Measurements from ENCODE around the gene PAIP2B. TPM values are rescaled to one million over a fixed set of nuclear protein-coding genes. Genes with fewer than 3 reads are reported as not detected.

PAIP2B gene
- polyA plus RNA-seq, 1 donor from 2014 or later = 14.4 TPM

DNA sequence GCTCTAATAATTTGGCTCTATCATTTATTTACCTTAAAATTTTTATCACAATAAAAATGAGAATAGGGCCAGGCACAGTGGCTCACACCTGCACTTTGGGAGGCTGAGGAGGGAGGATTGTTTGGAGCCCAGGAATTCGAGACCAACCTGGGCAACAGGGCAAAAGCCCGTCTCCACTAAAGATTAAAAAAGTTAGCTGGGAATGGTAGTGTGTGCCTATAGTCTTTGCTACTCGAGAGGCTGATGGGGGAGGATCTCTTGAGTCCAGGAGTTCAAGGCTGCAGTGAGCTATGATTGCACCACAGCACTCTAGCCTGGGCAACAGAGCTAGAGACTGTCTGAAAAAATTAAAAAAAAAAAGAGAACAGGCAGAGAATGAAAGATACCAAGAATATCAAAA, 90.7 kb downstream of the PAIP2B start (continued):
- no peak for TF ChIP-seq EP300 (conservative IDR thresholded peaks at IDR 0.05; ENCODE audit: poor library complexity, severe bottlenecking)
- TF ChIP-seq SMC3 (conservative IDR thresholded peaks at IDR 0.05; ENCODE audit: poor library complexity) = no peak

- Histone ChIP-seq H2AFZ (ENCODE audit: low read depth, low read length) (no peak overlapping the region), H3K36me3 (ENCODE audit: insufficient read depth, low read length) (peaks cover 9% of the 10 kb centered on the region), H3F3A (ENCODE audit: insufficient read depth, low read length, poor library complexity, severe bottlenecking) (no peaks in the 10 kb centered on the region), H3K4me2 (ENCODE audit: low read length) (no peak overlapping the region), H3K9ac (ENCODE audit: low read length) (no peak overlapping the region), H3K27ac (ENCODE audit: low read length) (no peak overlapping the region), H3K79me2 (replicated peaks; ENCODE audit: insufficient read depth, low read length) (peaks cover 27% of the 10 kb centered on the region), H3K9me3 (ENCODE audit: low read length) (no peaks in the 10 kb centered on the region), H3K4me3 (ENCODE audit: low read length) (no peak overlapping the region), H3K9me2 (ENCODE audit: insufficient read depth, low read length) (no peaks in the 10 kb centered on the region), H4K20me1 (ENCODE audit: insufficient read depth) (no peaks in the 10 kb centered on the region), H3K27me3 (ENCODE audit: insufficient read depth, low read depth, low read length) (no peaks in the 10 kb centered on the region)
- TF ChIP-seq REST (IDR thresholded peaks at IDR 0.05; ENCODE audit: borderline replicate concordance) (no peak), MXI1 (conservative IDR thresholded peaks at IDR 0.05; ENCODE audit: poor library complexity, severe bottlenecking) (no peak), CTCF (IDR thresholded peaks at IDR 0.05; ENCODE audit: poor library complexity, severe bottlenecking) (no peak), EZH2 (IDR thresholded peaks at IDR 0.05; ENCODE audit: borderline replicate concordance, insufficient read depth, low read length, poor library complexity, severe bottlenecking) (no peak), TAF1 (IDR thresholded peaks at IDR 0.05; ENCODE audit: low read depth) (no peak), SMC3 (conservative IDR thresholded peaks at IDR 0.05; ENCODE audit: poor library complexity) (no peak), RAD21 (conservative IDR thresholded peaks at IDR 0.05) (no peak), POLR2AphosphoS5 (IDR thresholded peaks at IDR 0.05) (no peak), EP300 (conservative IDR thresholded peaks at IDR 0.05; ENCODE audit: poor library complexity, severe bottlenecking) (no peak)
Observed at GRCh38 chr2:71133603-71134002, 93.3 kb downstream of the PAIP2B start.

Small RNA genes lying within 50 kb of the gene (small RNA-seq; reads per million reads assigned to genes)
- gene AC007881.1 = 0 reads per million in 3 experiments

Other genes starting within 250 kb of the PAIP2B start
- not detected in 2 replicates for gene ANKRD53, start 248.5 kb downstream of the PAIP2B start, polyA plus RNA-seq
- gene TEX261, start 232.2 kb downstream of the PAIP2B start, polyA plus RNA-seq = 30.3 and 48.2 TPM in 2 replicates
- gene NAGK, start 158.5 kb downstream of the PAIP2B start, polyA plus RNA-seq = 123 and 180 TPM in 2 replicates
- gene MCEE, start 96.9 kb downstream of the PAIP2B start, polyA plus RNA-seq = 25.9 and 28.3 TPM in 2 replicates
- 38.8 and 39.0 TPM in 2 replicates for gene MPHOSPH10, start 96.5 kb downstream of the PAIP2B start, polyA plus RNA-seq
- gene ZNF638, start 104.7 kb upstream of the PAIP2B start, polyA plus RNA-seq = 296 and 308 TPM in 2 replicates
- gene DYSF, start 226.5 kb upstream of the PAIP2B start, polyA plus RNA-seq = 0.04 TPM in 1 of 2 replicates, not detected in the other

All from neural cell (in vitro differentiated cells).